Esophagus muscularis mucosa (tissue), 4 donors: Measurements from ENCODE around the gene CXCR6.

Experiments
- CTCF ChIP-seq, 3 experiments: fragments of 200-600 bp in 2 of 3; fragments of 450-650 bp in 1 of 3; sonication (generic) in 2 of 3; IDR thresholded peaks; one replicate each; pipeline ENCODE4 v1.5.1; 2017 to 2019; ENCODE audit warnings: antibody characterized with exemption in 3 of 3, mild to moderate bottlenecking in 2 of 3, moderate library complexity in 1 of 3
- EP300 ChIP-seq: sonication (generic); formaldehyde crosslinking; IDR thresholded peaks from one replicate; pipeline ENCODE4 v1.6.1; 2017; ENCODE audit warnings: antibody characterized with exemption
- POLR2A ChIP-seq: fragments of 450-650 bp; IDR thresholded peaks from one replicate; pipeline ENCODE4 v1.6.1; 2017; ENCODE audit warnings: antibody characterized with exemption, moderate library complexity, mild to moderate bottlenecking, low read depth

- TF ChIP-seq EP300 (no peak), CTCF (IDR thresholded peaks at IDR 0.05) (no peak), POLR2A (no peak)
Observed at GRCh38 chr3:45980229-45980813, 37.1 kb downstream of the CXCR6 start.
